HG03558 (cell line): ENCODE results near the gene INIP.

ENCODE experiments used
- ATAC-seq: cut with Tn5 transposase; IDR thresholded peaks from one replicate; pipeline ENCODE4 v1.9.1; 2021; ENCODE audit warnings: moderate number of reproducible peaks; ENCODE audit not compliant: unreplicated experiment; ENCODE audit errors: extremely low read depth

Gene INIP, protein sequence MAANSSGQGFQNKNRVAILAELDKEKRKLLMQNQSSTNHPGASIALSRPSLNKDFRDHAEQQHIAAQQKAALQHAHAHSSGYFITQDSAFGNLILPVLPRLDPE

DNA sequence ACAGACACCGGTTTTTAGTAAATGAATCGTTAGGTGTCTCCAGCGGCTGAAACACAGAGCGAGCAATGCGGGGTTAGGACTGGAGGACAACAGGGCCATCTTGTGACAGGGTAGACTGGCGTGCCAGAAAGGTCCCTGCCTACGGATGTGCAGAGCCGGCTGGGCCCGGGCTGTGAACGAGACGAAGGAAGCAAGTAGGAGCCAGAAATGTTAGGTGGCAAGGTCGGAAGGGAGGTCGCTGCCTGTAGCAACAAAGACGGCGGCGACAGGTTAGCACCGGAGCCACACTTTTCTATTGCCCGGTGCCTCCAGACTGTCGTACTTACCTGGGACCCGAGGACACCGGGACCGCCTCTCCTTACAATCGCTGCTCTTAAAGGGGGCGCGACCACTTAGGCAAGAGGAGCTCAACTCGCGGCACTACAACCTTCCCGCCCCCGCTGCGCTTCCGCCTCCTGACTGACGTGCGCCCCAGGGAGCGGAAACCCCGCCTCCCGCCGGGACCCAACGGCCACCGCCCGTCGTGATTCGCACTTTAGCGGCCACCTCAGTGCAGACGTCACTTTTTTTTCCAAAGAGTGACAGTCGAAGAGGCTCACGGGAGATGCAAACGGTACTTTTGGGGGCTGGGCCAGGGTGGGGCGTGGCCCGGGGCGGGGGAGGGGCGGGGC, at the start of gene INIP:
Gene INIP (minus strand): TSS at position 457 of the 671 bp plus-strand sequence. CDS start 1,632 bp downstream, outside the sequence.
- ATAC-seq: peak; percentile 80

DNA sequence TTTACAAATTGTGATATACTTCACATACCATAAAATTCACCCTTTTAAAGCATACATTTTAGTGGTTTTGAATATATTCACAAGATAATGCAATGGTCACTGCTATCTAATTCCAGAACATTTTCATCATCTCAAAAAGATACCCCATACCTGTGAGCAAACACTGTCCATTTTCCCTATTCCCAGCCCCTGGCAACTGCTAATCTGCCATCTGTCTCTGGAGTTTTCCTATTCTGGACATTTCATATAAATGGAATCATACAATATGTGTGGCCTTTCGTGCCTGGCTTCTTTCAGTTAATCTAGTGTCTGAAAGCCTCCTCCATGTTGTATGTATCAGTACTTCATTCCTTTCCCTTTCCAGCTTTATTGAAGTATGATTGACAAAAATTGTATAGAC, 47.4 kb upstream of the INIP start:
- no peak for ATAC-seq

DNA sequence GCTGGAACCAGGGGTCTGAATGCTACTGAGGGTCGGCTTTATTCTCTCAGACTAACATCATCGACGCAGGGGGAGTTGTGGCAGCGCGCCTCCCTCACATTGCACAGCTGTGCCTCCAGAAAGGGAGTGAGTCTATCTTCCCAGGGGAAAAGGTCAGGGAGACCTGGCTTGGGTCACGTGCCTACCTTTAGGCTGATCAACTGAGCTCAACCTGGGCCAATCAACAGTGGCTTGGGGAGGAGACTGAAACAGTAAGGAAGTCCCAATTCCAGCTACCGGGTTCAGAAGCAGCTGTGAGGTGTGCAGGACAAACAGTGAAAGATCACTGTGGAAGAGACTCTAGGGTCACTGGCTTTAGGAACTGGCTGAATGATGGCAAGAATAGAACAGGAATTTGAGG, 46.9 kb upstream of the INIP start:
- no peak for ATAC-seq

DNA sequence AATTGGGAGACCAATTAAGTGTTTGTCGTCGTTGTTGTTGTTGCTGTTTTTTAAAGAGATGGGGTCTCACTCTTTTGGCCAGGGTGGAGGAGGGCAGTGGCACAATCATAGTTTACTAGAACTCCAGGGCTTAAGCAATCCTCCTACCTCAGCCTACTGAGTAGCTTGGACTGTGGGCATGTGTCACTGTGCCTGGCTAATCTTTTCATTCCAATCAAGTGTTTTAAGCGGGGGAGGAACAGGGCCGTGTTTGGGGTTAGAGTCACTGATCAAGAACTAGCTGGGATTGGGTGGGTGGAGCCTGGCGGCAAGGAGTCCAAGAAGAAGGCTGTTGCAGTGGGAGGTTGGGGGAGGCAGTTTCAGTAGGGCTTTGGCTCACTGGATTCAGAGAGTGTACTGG, 46.4 kb upstream of the INIP start:
- ATAC-seq: no peak

DNA sequence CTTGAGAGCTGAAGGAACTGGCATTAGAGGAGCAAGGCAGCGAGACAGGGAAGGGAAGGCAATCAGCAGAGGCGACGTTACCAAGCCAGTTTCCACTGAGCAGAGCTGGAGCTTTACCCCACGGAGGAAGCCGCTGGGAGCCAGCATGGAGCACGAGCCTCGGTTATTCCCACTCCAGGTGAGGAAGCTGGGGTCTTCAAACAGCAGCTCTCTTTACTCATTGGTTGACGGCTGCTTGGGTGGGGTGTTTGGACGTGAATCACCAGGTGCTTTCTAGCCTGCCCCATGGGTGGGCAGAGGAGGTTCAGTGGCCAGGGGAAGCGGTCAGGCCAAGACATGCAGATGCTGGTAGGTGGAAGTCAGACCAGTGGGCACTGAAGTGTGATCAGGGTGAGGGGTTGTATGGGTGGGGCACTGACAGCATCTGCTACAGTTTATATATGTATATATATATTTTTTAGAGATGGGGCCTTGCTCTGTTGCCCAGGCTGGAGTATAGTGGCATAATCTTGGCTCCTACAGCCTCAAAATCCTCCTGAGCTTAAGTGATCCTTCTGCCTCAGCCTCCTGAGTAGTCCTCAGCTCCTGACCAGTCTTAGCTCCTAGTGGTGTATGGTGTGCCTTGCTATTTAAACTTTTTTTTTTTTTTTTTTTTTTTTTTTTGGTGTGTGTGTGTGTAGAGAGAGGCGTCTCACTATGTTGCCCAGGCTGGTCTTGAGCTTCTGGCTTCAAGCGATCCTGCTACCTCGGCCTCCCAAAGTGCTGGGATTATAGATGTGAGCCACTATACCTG, 45.0 kb upstream of the INIP start:
- ATAC-seq: no peak

DNA sequence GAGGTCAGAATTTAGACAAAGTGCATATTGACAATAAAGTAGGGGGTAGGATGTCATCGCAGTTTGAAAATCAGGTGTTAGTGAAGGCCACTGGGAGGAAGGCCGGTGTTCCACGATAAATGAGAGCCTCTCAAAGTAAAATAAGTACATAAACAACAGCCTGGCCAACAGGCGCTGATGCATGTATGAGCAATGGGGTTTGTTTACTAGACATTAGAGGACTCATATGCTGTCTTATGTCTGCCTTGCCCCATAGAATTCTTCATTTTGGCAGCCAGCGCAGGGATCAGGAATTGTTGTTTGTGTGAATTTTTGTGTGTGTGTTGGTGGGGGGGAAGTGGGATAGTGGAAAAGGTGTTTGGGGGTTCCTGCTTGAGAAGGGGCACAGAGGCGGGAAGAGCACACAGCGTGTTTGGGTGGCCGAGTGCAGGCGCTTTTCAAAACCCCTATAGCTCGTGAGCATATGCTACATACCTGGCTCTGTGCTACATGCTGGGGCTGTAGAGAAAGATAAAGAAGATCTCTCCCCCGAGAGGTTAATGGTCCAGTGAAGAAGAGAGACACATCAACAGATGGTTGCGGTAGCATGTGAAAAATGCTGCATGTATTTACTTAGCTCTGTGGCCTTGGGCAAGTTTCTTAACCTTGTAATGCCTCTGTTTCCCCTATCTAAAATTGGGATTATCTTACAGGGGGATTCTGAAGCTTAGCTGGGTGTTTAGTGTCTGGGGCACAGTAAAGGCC, 44.2 kb upstream of the INIP start:
- no peak for ATAC-seq

DNA sequence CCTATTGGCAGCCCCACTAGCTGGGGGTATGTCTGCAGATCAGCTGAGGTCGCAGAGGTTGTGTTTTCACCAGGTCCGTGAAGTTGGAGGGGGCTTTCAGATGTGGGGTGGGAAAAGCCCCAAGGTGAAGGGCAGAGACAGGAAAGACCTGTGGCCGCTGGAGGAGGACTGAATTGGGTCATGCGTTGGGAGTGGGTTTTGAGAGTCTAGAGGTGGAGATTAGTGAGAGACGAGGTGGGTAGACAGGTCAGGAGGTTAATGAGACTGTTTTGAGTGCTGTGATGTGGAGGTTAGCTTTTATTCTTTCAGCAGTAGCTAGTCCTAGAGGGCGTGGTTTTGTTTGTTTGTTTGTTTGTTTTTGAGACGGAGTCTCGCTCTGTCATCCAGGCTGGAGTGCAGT, 42.9 kb upstream of the INIP start:
- ATAC-seq: no peak

DNA sequence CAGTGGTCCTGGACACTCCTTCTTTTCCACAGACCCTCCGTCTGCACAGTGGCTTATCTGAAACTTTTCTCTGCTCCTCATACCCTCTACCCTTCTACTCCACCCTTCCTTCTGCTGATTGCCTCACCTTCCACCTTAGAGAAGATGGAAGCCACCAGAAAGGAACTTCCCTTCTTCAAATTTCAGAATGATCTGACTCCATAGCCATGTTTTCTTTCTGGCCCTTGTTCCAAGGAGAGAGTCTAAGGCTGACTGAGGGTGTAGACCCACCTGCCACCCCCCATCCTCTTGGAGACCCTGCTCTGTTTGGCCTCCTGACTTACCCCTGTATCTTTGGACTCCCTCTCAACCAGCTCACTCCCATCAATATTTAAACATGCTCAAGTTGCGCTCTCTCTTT, 40.0 kb upstream of the INIP start:
- no peak for ATAC-seq

DNA sequence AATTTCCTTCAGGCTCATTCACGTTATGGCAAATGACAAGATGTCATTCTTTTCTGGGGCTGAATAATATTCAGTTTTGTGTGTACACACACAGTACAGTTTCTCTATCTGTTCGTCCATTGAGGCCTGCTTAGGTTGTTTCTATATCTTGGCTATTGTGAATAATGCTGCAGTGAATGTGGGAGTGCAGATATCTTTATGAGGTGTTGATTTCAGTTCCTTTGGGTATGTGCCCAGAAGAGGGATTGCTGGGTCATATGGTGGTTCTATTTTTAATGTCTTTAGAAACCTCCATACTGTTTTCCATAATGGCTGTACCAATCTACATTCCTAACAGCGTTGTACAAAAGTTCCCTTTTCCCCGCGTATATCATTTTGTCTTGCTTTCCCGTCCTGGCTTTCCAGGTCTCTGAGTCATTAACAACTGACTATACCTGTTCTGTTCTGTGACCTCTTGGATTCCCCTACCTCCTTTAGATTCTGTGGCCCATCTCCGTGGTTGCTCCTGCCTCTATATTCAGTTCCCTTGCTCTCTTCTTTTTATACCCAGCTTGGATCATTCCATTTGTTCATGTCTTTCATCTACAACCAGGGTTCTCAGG, 39.5 kb upstream of the INIP start:
- no peak for ATAC-seq

DNA sequence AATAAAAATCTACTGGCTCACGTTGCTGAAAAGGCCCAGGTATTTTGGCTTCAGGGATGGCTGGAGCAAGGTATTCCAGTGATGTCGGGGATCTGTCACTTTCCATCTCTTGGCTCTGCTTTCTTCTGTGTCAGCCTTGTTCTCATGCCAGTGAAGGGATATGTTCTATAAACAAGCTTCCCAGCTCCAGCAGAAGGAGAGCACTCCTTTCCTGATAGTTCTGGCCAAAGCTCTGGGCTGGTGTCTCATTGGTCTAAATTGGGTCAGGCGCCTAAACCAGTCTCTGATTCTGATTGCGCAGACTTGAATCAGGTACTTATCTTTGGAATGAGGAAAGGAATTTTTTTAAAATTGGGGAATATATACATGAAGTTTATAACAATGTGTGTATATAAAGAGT, 37.8 kb upstream of the INIP start:
- no peak for ATAC-seq

DNA sequence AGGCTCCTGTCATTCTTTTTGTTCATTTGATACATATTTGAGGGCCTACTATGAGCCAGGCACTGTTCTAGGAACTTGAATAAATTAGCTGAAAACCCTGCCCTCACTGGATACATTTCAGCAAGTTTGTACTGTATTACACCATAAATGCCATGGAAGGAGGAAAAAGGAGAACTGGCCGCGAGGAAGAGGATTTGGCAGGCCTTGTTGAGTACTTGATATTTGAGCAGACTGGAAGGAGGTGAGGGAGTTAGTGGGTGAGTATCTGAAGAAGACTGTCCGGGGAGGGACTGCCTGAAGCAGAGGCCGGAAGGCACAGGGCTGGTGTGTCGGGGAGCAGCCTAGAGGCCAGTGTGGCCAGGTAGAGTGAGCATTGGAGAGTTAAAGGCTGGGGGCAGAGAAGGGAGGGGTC, 37.1 kb upstream of the INIP start:
- no peak for ATAC-seq

DNA sequence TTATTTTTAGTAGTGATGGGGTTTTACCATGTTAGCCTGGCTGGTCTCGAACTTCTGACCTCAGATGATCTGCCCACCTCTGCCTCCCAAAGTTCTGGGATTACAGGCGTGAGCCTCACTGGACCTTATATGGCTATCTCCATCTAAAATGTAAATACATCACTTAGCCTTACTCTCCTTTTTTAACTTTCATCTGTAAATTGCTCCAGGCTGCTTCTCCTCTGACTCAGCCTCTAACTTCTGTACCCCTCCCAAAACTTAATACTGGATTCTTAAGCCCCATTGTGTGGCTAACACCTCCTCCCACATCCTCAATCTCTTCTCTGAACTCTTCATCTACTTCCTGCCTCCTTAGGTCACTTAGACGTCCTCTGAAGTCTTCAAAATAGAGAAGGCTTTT, 36.7 kb upstream of the INIP start:
- no peak for ATAC-seq

DNA sequence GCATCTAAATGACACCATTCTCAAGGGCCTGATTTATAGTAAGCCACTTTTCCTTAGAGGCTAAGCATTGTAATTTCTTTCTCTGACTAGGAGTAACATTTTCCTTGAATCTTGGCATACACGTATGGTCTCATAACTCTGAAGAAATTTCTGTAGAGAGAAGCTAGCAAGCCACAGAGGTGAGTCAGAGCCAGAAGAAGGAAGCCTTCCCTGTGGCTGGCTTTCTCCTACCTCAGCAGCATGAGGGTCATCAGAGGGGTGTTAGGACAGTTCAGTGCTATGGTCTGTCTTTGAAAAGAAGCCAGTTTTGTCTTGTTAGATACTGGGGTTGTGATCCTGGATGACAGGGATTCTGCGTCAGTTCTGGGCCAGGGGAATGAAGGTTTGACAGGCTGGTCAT, 35.8 kb upstream of the INIP start:
- ATAC-seq: no peak

DNA sequence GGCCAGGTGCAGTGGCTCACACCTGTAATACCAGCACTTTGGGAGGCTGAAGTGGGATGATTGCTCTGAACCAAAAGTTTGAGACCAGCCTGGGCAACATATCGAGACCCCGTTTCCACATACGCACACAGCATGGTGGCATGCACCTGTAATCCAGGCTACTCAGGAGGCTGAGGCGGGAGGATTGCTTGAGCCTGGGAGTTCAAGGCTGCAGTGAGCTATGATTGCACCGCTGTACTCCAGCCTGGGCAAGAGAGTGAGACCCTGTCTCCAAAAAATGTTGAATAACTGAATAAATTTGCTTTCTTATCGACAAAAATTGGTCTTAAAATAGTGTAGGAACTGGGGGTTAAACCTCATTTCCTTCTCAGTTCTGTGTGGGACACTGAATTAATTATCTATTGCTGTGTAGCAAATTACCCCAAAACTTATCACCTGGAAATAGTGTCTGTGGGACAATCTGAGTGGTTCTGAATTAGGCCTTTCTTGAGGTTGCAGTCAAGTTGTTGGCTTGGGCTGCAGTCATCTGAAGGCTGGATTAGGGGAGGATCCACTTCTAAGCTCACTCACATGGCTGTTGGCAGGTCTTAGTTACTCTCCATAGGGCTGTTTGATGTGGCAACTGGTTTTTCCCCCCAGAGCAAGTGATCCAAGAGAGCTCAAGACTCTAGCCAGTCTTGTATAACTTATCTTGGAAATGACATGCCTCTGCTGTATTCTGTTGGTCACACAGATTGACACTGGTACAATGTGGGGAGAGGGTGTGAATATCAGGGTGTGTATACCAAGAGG, 34.6 kb upstream of the INIP start:
- no peak for ATAC-seq

DNA sequence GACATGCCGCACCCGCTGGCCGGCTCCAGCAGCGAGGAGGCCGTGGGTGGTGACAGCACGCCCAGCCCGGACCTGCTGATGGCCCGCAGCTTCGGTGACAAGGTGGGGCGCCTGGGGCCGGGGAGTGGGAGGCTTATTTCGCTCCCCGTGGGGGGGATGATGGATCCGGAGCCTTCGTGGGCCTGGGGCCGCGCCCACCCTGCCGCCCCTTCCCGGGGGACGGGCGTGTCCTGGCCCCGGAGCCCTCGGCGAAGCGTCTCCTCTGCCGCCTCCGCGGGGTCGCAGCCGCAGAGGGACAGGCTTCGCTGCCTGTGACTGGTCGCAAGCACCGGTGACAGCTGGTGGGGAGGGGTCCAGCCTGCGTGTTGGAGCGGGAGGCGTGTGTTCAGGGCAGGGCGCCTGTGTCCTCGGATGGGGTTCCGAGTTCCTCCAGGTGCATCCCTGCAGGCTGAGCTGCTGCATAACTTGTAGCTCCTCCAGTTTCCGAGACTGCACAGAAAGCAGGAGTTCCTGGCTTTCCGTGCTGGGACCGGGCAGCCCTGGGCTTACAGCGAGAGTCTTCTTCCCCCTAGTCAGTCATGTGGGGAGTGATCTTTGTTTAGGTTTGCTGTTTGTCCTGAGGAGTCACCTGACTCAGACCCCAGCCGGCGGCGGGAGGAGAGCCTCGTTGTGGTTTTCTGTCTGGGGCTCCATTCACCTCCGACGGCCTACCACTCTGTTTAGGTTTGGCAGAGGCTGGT, 33.3 kb upstream of the INIP start:
- ATAC-seq: no peak

DNA sequence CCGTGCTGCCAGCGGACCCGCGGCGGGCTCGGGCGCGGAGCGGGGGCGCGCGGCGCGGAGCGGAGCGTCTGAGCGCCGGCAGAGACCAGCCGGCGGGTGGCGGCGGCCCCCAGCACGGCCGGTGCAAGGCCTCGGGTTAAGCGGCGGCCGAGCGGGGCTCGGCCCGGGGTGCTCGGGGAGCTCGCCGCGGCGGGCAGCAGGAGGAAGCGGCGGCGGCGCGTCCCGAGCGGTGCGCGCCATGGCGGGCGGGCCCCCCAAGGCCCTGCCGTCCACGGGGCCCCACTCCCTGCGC, 32.8 kb upstream of the INIP start:
- ATAC-seq: no peak

DNA sequence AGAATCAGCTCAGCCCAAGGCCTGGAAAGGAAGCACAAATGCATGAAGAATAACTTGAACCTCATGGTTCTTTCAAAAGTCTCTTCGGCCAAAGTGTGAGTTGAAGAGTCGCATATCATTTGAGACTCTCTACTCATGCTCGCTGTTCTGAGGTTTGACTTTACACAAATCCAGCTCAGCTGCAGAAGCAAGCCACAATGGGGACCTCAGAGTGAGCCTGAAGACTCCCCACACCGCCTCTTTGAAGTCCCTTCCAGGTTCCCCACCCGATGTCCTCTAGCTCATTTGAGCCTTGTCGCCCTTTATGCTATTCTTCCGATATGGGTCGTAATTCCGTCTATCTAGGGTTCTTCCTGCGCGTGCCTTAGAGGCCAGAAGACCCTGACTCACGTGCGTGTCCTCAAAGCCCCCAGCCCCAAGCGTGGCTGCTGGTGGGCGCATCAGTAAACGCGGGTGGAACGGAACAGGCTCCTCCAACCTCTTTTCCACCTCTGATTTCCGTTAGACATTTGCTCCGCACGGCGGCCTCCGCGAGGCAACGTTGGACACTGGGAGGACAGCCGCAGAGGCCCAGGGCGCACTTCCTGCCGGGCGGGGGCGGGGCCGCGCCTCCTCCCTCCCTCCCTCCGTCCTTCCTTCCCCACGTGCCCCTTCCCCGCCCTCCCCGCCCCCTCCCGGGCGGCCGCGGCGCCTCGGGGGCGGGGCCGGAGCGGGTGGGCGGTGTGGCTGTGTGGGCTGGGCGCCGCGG, 32.3 kb upstream of the INIP start, which contains the start of gene SNX30:
Gene SNX30 (plus strand): TSS at position 745 of the 748 bp plus-strand sequence. CDS start 242 bp downstream, outside the sequence.
- ATAC-seq: peak; percentile 76

DNA sequence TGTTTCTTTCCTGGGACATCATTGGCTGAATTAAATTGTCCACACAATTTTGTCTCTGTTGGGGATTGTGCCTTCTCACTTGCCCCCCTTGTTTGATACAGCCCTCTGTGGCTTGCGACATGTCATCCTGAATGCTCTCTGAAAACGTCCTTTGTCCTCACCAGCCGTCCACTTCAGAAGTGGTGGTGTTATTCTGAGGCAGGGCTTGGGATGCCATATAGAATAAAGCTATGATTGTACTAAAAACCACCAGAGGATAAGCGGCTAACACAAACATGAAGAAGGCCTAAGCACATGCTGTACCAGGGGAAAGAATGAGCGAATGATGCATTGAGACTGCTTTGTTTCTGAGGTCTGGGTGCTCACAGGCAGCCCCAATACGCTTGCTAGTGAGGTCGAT, 29.2 kb upstream of the INIP start:
- ATAC-seq: no peak

DNA sequence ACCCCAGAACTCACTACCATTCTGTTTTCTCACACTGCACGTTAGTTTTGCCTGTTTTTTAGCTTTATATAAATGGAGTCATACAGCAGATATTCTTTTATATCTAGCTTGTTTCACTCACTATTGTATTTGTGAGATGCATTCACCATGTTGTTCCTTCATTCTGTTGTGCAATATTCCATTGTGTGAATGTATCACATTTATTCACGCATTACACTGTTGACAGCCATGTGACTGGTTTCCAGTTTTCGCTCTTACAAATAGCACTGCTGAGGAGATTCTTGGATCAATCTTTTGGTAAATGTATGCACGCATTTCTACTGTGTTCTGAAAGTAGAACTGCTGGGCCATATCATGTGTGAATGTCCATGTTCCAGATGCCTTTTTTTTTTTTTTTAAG, 26.3 kb upstream of the INIP start:
- ATAC-seq: no peak
